ENCODE data around the gene SYT8.

GRCh38 chr11:1879342-1879940 lies 44.7 kb downstream of the SYT8 start:
- TF ChIP-seq CTCF (conservative IDR thresholded peaks at IDR 0.05; ENCODE audit: low read depth in 2 of 2) (no peak), POLR2AphosphoS5 (IDR thresholded peaks at IDR 0.05; ENCODE audit: low read depth) (no peak), JUNB (IDR thresholded peaks at IDR 0.05; ENCODE audit: unreplicated experiment) (no peak), EZH2phosphoT487 (IDR thresholded peaks at IDR 0.05; ENCODE audit: unreplicated experiment) (no peak), CREB1 (CRISPR knock-in tag; IDR thresholded peaks at IDR 0.05; ENCODE audit: low read depth) (no peak), STAT1 (IDR thresholded peaks at IDR 0.05; ENCODE audit: unreplicated experiment) (no peak), REST (IDR thresholded peaks at IDR 0.05; ENCODE audit: unreplicated experiment) (no peak), EZH2 (IDR thresholded peaks at IDR 0.05; ENCODE audit: low read depth, unreplicated experiment) (no peak), ZNF331 (CRISPR knock-in tag; IDR thresholded peaks at IDR 0.05; ENCODE audit: low read depth) (no peak), ZNF114 (CRISPR knock-in tag; IDR thresholded peaks at IDR 0.05) (no peak), ZNF462 (CRISPR knock-in tag; IDR thresholded peaks at IDR 0.05) (no peak)

Data from GM23338 (cell line).